Gastrocnemius medialis (tissue), 4 donors: Measurements from ENCODE around the gene LEF1.
"Not testable (repeated sequence)": the region's sequence is repeated elsewhere in the genome, so short reads cannot be mapped to it uniquely, and the experiment has no call there.

Source experiments
- CTCF ChIP-seq, 5 experiments: fragments of 450-650 bp in 3 of 5; fragments of 200-600 bp in 2 of 5; sonication (generic) in 2 of 5; IDR thresholded peaks in 4 of 5; conservative IDR thresholded peaks in 1 of 5; 1 replicate in 4 of 5; 2 replicates in 1 of 5; pipeline ENCODE4 v1.5.1; 2016 to 2019; ENCODE audit warnings: antibody characterized with exemption in 5 of 5, mild to moderate bottlenecking in 3 of 5, moderate library complexity in 3 of 5
- POLR2A ChIP-seq, 2 donors: fragments of 450-650 bp; IDR thresholded peaks; one replicate each; pipeline ENCODE4 v1.6.1; 2017; ENCODE audit warnings: antibody characterized with exemption in 2 of 2, mild to moderate bottlenecking in 2 of 2, moderate library complexity in 2 of 2

DNA sequence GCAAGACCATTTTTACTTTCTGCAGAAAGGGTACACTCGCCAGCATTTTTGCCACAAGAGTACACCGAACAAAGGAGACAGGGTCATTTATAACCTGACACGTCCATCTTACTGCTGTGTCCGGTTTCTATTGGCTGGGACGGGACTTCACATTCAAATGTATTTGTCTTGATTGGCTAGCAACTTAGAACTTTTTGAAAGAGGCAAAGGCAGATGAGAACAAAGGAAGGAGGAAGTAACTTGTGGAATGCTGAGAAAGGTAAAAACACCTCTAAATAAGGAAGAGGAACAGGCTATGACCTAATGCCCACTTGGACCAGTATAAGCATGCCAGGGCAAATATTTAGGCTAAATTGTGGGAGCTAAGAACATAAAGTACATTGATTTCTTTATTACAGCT lies 156.3 kb downstream of the LEF1 start:
- TF ChIP-seq CTCF (IDR thresholded peaks at IDR 0.05 in 4 of 5, conservative IDR thresholded peaks at IDR 0.05 in 1 of 5); POLR2A (IDR thresholded peaks at IDR 0.05): not testable (repeated sequence)
